Pulmonary artery endothelial cell (primary cell): ENCODE data around the gene SLC25A52. TPM values are rescaled to one million over a fixed set of nuclear protein-coding genes. Genes with fewer than 3 reads are reported as not detected.

Experiments
- total RNA-seq: library from RNA; depleted of rRNA; stranded (reverse); fragments of >200 nt; gene quantifications from 2 replicates; pipeline ENCODE4 v1.2.3, GENCODE V29; 2014

SLC25A52 gene
- total RNA-seq, 1 donor from 2014 or later = not detected

Other genes starting within 250 kb of the SLC25A52 start
- gene TTR, start 169.0 kb downstream of the SLC25A52 start, total RNA-seq = not detected in 2 replicates
- 9.1 and 12.2 TPM in 2 replicates for gene B4GALT6, start 76.3 kb downstream of the SLC25A52 start, total RNA-seq
- 55.1 and 61.4 TPM in 2 replicates for gene TRAPPC8, start 182.2 kb upstream of the SLC25A52 start, total RNA-seq